Panc1 (cell line): Measurements from ENCODE around the gene HDAC7.

ENCODE experiments used
- POLR2AphosphoS5 ChIP-seq: IDR thresholded peaks from 2 replicates; pipeline ENCODE4 v1.6.1; 2012; ENCODE audit warnings: mild to moderate bottlenecking, low read depth, low read length, moderate library complexity
- SIN3A ChIP-seq: IDR thresholded peaks from 2 replicates; pipeline ENCODE4 v1.6.1; 2012; ENCODE audit warnings: low read depth, mild to moderate bottlenecking, low read length, moderate library complexity, borderline replicate concordance; ENCODE audit not compliant: insufficient read depth
- TCF7L2 ChIP-seq: IDR thresholded peaks from 2 replicates; pipeline ENCODE4 v1.6.1; 2011; ENCODE audit warnings: mild to moderate bottlenecking, low read depth, low read length, inconsistent platforms
- TF ChIP-seq, protein P1 (sequence below): fragments of 450-650 bp; IDR thresholded peaks from 2 replicates; pipeline ENCODE4 v1.5.1; 2017; ENCODE audit warnings: mild to moderate bottlenecking
- TF ChIP-seq, protein P2 (sequence below), 2 experiments: IDR thresholded peaks; 2 replicates each; pipeline ENCODE4 v1.6.1; 2011 to 2012; ENCODE audit warnings: low read depth in 2 of 2, control low read depth in 1 of 2, low read length in 1 of 2, mild to moderate bottlenecking in 1 of 2, moderate library complexity in 1 of 2; ENCODE audit not compliant: insufficient read depth in 1 of 2

DNA sequence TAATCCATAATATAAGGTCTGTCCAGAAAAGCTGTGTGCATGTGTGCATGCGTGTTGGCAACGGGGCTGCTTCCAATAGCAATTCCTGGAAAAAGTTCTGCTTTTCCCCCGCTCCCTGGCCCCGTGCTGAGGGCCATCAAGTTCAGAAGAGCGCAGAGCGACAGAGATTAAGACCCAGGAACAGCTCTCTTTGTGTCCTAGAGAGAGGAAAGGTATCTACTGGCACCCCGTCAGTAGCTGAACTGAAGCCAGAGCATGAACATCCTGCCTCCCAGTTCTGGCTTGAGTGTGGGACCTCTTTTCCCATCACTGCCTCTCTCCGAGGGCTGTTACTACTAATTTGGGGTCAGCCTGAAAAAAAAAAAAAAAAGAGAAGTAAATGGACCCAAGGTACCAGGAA, 15.5 kb downstream of the HDAC7 start:
- TF ChIP-seq, protein P1, sequence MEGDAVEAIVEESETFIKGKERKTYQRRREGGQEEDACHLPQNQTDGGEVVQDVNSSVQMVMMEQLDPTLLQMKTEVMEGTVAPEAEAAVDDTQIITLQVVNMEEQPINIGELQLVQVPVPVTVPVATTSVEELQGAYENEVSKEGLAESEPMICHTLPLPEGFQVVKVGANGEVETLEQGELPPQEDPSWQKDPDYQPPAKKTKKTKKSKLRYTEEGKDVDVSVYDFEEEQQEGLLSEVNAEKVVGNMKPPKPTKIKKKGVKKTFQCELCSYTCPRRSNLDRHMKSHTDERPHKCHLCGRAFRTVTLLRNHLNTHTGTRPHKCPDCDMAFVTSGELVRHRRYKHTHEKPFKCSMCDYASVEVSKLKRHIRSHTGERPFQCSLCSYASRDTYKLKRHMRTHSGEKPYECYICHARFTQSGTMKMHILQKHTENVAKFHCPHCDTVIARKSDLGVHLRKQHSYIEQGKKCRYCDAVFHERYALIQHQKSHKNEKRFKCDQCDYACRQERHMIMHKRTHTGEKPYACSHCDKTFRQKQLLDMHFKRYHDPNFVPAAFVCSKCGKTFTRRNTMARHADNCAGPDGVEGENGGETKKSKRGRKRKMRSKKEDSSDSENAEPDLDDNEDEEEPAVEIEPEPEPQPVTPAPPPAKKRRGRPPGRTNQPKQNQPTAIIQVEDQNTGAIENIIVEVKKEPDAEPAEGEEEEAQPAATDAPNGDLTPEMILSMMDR = no peak
- TF ChIP-seq, protein P2, sequence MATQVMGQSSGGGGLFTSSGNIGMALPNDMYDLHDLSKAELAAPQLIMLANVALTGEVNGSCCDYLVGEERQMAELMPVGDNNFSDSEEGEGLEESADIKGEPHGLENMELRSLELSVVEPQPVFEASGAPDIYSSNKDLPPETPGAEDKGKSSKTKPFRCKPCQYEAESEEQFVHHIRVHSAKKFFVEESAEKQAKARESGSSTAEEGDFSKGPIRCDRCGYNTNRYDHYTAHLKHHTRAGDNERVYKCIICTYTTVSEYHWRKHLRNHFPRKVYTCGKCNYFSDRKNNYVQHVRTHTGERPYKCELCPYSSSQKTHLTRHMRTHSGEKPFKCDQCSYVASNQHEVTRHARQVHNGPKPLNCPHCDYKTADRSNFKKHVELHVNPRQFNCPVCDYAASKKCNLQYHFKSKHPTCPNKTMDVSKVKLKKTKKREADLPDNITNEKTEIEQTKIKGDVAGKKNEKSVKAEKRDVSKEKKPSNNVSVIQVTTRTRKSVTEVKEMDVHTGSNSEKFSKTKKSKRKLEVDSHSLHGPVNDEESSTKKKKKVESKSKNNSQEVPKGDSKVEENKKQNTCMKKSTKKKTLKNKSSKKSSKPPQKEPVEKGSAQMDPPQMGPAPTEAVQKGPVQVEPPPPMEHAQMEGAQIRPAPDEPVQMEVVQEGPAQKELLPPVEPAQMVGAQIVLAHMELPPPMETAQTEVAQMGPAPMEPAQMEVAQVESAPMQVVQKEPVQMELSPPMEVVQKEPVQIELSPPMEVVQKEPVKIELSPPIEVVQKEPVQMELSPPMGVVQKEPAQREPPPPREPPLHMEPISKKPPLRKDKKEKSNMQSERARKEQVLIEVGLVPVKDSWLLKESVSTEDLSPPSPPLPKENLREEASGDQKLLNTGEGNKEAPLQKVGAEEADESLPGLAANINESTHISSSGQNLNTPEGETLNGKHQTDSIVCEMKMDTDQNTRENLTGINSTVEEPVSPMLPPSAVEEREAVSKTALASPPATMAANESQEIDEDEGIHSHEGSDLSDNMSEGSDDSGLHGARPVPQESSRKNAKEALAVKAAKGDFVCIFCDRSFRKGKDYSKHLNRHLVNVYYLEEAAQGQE (IDR thresholded peaks at IDR 0.05; ENCODE audit: insufficient read depth in 1 of 2, low read depth in 2 of 2, low read length in 1 of 2) = no peak
- TF ChIP-seq POLR2AphosphoS5 = no peak
- TF ChIP-seq SIN3A = no peak
- TF ChIP-seq TCF7L2 = no peak
